ENCODE measurements around the gene HSD3B7. TPM values are rescaled to one million over a fixed set of nuclear protein-coding genes. Genes with fewer than 3 reads are reported as not detected.
A peak's percentile ranks its signal among the peaks of the same experiment; 100 is the strongest.

The HSD3B7 gene
- total RNA-seq, 1 donor from 2014 or later, result 2.9 TPM

DNA sequence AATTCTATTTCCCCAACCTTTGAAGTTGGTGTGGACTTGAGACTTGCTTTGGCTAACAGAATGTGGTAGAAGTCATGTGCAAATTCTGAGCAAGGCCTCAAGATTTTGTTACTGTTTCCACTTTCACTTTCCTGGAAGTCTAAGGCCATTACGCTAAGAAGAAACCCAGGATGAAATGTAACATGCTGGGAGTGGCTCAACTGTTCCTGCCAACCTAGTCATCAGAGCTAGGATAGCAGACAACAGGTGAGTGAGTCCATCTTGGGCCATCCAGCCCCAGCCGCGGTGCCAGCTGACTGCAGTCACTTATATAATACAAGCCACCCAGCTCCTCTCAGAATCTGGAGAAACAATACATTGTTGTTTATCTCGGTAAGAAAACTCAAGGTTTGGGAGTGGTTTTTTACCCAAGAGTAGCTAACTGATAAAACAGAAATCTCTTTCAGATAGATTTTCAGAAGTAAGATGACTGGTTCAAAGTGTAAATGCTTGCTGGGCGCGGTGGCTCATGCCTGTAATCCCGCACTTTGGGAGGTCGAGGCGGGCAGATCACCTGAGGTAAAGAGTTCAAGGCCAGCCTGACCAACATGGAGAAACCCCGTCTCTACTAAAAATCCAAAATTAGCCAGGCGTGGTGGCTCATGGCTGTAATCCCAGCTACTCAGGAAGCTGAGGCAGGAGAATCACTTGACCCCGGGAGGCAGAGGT lies 37.7 kb downstream of the HSD3B7 start:
- H3K36me3 Mint-ChIP-seq (ENCODE audit: low read depth), result no peaks in the 10 kb centered on the region
- H3K27ac Mint-ChIP-seq, result no peak overlapping the region
- intact Hi-C loops (cut with micrococcal nuclease), result no loop called here
- H3K4me1 Mint-ChIP-seq, result peaks cover 10% of the 10 kb centered on the region
- H3K9me3 Mint-ChIP-seq, result no peaks in the 10 kb centered on the region
- no peak overlapping the region for H3K4me3 Mint-ChIP-seq
- no peaks in the 10 kb centered on the region for H3K27me3 Mint-ChIP-seq
- no peak for DNase-seq

DNA sequence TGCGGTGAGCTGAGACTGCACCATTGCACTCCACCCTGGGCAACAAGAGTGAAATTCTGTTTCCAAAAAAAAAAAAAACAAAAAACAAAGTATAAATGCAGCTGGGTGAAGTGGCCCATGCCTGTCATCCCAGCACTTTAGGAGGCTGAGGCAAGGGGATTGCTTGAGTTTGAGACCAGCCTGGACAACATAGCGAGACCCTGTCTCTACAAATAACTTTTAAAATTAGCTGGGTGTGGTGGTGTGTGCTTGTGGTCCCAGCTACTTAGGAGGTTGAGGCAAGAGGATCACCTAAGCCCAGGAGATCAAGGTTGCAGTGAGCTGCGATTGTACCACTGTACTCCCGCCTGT lies 38.2 kb downstream of the HSD3B7 start:
- H3K4me3 Mint-ChIP-seq, result no peak overlapping the region
- no peaks in the 10 kb centered on the region for H3K36me3 Mint-ChIP-seq (ENCODE audit: low read depth)
- intact Hi-C loops (cut with micrococcal nuclease), result no loop called here
- no peak for DNase-seq
- no peak overlapping the region for H3K27ac Mint-ChIP-seq
- no peaks in the 10 kb centered on the region for H3K9me3 Mint-ChIP-seq
- H3K27me3 Mint-ChIP-seq, result no peaks in the 10 kb centered on the region
- peaks cover 10% of the 10 kb centered on the region for H3K4me1 Mint-ChIP-seq

DNA sequence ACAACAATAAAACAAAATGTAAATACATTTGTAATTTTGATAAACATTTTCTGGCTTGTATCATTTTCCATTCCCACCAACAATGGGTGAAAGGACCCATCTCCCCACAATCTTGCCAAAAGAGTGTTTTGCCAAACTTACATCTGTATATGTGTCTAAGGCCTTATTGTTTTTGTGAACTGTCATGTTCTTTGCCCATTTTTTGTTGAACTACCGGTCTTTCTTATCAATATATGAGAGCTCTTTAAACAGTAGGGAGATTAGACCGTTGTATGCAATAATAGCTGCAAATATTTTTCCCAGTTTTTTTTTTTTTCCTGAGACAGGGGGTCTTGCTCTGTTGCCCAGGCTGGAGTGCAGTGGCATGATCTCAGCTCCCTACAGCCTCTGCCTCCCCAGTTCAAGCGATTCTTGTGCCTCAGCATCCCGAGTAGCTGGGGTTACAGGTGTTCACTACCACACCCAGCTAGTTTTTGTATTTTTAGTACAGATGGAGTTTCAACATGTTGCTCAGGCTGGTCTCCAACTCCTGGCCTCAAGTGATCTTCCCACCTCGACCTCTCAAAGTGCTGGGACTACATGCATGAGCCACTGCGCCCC lies 38.7 kb downstream of the HSD3B7 start:
- H3K4me3 Mint-ChIP-seq, result no peak overlapping the region
- H3K4me1 Mint-ChIP-seq, result peaks cover 10% of the 10 kb centered on the region
- H3K9me3 Mint-ChIP-seq, result no peaks in the 10 kb centered on the region
- no peak overlapping the region for H3K27ac Mint-ChIP-seq
- H3K27me3 Mint-ChIP-seq, result no peaks in the 10 kb centered on the region
- no peaks in the 10 kb centered on the region for H3K36me3 Mint-ChIP-seq (ENCODE audit: low read depth)
- no peak for DNase-seq
- intact Hi-C loops (cut with micrococcal nuclease), result no loop called here

DNA sequence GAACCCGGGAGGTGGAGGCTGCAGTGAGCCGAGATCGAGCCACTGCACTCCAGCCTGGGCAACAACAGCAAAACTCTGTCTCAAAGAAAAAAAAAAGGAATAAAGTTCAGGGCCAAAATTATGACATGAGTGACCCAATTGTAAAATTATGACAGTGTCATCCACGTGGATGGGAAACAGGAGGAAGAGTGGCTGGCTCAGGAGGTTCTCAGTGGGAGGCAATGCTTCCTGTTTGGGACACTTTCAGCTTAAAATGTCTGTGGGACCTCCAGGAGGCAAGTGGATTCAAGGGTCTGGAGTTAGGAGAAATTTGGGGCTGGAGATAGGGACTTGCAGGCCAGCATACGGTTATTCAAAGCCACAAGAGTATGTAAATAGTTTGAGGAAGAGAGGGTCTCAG lies 40.3 kb downstream of the HSD3B7 start:
- H3K4me1 Mint-ChIP-seq, result peaks cover 10% of the 10 kb centered on the region
- no peak overlapping the region for H3K4me3 Mint-ChIP-seq
- peak overlapping the region; percentile 22 for H3K27ac Mint-ChIP-seq
- intact Hi-C loops (cut with micrococcal nuclease), result no loop called here
- no peaks in the 10 kb centered on the region for H3K36me3 Mint-ChIP-seq (ENCODE audit: low read depth)
- DNase-seq, result no peak
- H3K9me3 Mint-ChIP-seq, result no peaks in the 10 kb centered on the region
- H3K27me3 Mint-ChIP-seq, result no peaks in the 10 kb centered on the region

DNA sequence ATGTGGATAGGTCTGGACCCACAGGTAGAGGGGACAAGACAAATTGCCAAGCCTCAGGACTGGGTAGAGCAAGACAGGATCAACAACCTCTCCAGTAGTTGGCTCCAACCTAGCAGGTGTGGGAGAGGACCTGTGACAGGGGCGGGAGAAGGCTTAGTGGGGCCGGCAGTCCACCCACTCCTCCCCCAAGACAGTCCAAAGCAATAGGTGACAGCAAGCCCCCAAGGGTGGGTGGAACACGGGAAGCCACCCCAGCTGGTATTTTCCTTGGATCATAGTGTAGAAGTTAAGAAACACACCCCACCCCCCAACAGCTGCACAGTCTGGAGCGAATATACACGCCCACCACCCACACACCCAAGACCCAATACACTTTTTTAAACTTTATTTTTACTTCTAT lies 44.3 kb downstream of the HSD3B7 start:
- H3K4me3 Mint-ChIP-seq, result no peak overlapping the region
- intact Hi-C loops (cut with micrococcal nuclease), result no loop called here
- H3K9me3 Mint-ChIP-seq, result no peaks in the 10 kb centered on the region
- peaks cover 7% of the 10 kb centered on the region for H3K36me3 Mint-ChIP-seq (ENCODE audit: low read depth)
- no peak for DNase-seq
- H3K4me1 Mint-ChIP-seq, result peaks cover 12% of the 10 kb centered on the region
- no peak overlapping the region for H3K27ac Mint-ChIP-seq
- H3K27me3 Mint-ChIP-seq, result no peaks in the 10 kb centered on the region

DNA sequence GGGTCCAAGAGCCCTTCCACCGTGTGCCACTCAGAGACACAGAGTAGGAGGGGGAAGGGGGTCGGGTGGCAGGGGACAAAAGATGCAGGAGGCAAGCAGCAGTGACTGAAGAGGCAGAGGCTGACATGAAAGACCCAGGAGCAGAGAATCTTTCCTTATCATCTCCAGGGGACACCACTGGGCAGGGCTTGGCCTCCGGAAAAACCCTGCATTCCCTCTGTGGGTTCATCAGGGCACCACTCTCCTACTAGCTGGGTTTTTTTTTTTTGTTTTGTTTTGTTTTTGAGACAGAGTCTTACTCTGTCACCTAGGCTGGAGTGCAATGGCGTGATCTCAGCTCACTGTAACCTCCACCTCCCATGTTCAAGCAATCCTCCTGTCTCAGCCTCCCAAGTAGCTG lies 46.3 kb downstream of the HSD3B7 start:
- Mint-ChIP-seq H3K4me3 (no peak overlapping the region), H3K9me3 (no peaks in the 10 kb centered on the region), H3K4me1 (peaks cover 15% of the 10 kb centered on the region), H3K36me3 (ENCODE audit: low read depth) (peaks cover 14% of the 10 kb centered on the region), H3K27me3 (no peaks in the 10 kb centered on the region), H3K27ac (no peak overlapping the region)
- intact Hi-C loops (cut with micrococcal nuclease), result no loop called here
- DNase-seq, result no peak

DNA sequence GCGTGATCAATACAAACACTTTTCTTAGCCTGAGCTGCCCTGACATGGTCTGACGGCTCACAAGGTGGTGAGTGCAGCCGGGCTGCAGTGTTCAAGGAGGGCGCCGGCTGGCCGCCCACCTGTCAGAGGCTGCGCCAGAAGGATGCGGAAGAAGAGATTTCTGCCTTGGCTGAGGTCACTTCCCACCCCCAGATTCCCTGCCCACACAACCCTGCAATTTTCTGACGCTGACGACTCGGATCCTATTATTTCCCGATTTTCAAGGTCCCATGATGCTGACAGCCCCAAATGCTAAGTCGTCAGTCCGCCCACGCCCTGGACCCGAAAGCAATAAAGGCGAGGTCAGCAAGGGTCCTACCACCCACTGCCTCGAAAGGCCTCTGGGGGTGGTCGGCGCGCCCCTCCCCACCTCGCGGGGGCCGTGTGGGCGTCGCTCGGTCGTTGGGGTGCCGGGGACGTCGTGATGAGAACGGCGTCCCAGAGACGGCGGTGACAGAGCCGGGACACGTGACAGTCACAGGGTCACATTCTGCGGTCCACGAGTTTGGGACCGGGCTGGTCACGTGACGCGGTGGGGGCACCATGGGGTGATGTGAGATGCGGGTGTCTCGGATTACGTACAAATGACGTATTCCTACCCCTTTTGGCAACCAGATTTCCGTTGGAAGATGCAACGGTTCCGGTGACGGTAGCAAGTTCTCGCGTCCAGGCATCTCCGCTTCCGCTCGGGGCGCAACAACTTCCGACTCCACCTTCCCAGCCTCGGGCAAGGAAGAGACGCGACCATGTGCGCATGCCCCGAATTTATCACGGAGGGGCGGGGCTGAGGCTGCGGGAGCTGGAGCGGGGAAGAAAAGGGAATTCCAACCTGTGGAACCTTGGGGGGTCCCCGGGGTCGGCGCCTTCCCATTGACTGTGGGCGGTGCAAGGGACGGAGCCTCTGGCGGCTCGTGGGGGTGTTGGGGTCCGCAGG lies 48.0 kb downstream of the HSD3B7 start, which contains the start of gene STX4:
STX4 (plus strand) TSS at position 823 of the 973 bp plus-strand sequence. CDS start 248 bp downstream, outside the sequence.
- DNase-seq, result peak; percentile 99
- Mint-ChIP-seq H3K4me3 (peak within 1 kb of the TSS; percentile 93), H3K4me1 (peaks cover 15% of the 10 kb centered on the region), H3K9me3 (no peaks in the 10 kb centered on the region), H3K27ac (peak within 1 kb of the TSS; percentile 96), H3K36me3 (ENCODE audit: low read depth) (peaks cover 19% of the 10 kb centered on the region), H3K27me3 (no peaks in the 10 kb centered on the region)
- intact Hi-C loops (cut with micrococcal nuclease), result loop anchor here (1.0 to 2.0 kb wide), 11 partner anchors 41 to 426 kb away; partner anchors contain the start of genes ARMC5, BCKDK, CFAP119 and FBRS

DNA sequence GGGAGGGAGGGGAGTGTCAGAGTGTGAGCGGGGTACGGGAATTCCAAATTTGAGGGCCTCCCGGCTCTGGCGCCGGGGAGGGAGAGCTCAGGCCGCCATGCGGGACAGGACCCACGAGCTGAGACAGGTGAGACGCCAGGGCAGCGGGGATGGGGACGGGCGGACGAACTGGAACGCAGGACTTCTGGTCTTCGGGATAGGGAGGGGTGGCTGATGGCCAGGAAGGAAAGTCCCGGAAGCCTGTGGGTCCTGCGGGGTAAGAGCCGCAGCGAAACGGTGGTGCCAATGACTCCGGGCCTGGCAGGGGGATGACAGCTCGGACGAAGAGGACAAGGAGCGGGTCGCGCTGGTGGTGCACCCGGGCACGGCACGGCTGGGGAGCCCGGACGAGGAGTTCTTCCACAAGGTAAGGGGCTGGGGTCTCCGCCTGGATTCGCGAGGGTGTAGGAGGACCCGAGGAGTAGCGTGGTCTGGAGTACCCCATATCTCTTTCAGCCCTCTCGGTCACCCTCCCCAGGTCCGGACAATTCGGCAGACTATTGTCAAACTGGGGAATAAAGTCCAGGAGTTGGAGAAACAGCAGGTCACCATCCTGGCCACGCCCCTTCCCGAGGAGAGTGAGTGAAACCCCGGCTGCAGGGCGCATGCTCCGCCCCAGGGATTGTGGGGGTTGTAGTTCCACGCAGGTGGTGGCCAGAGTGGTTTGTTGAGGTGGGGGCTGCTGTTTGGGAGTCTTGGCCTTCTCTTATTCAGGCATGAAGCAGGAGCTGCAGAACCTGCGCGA lies 48.9 kb downstream of the HSD3B7 start:
- peaks cover 15% of the 10 kb centered on the region for H3K4me1 Mint-ChIP-seq
- peaks cover 24% of the 10 kb centered on the region for H3K36me3 Mint-ChIP-seq (ENCODE audit: low read depth)
- H3K27ac Mint-ChIP-seq, result peak overlapping the region; percentile 96
- no peaks in the 10 kb centered on the region for H3K27me3 Mint-ChIP-seq
- peak overlapping the region; percentile 93 for H3K4me3 Mint-ChIP-seq
- peak; percentile 96 for DNase-seq
- intact Hi-C loops (cut with micrococcal nuclease), result loop anchor here (1.0 to 2.0 kb wide), 12 partner anchors 37 to 425 kb away; partner anchors contain the start of genes ARMC5, BCKDK, CFAP119 and FBRS
- no peaks in the 10 kb centered on the region for H3K9me3 Mint-ChIP-seq

DNA sequence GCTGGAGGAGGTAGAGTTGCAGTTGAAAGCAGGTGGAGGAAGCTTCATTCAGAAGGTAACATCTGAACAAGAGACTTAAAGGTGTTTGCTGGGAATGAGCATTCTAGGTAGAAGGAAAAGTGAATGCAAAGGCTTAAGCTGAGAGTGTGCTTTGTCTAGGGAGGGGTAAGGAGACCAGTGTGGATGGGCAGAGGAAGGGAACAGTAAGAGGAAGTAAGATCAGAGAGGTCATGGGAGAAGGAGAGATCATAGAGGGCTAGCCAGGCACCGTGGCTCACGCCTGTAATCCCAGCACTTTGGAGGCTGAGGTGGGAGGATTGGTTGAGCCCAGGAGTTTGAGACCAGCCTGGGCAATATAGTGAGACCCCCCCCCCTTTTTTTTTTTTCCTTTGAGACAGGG lies 51.7 kb downstream of the HSD3B7 start:
- H3K27me3 Mint-ChIP-seq, result no peaks in the 10 kb centered on the region
- intact Hi-C loops (cut with micrococcal nuclease), result no loop called here
- H3K4me3 Mint-ChIP-seq, result no peak overlapping the region
- no peaks in the 10 kb centered on the region for H3K9me3 Mint-ChIP-seq
- DNase-seq, result no peak
- H3K4me1 Mint-ChIP-seq, result peaks cover 15% of the 10 kb centered on the region
- peaks cover 37% of the 10 kb centered on the region for H3K36me3 Mint-ChIP-seq (ENCODE audit: low read depth)
- no peak overlapping the region for H3K27ac Mint-ChIP-seq

Other genes starting within 250 kb of the HSD3B7 start
- 39.5 and 41.0 TPM in 2 replicates for gene PHKG2, start 236.8 kb upstream of the HSD3B7 start, total RNA-seq
- gene CFAP119, start 223.1 kb upstream of the HSD3B7 start, total RNA-seq, result 4.0 and 4.2 TPM in 2 replicates
- 95.4 and 100 TPM in 2 replicates for gene RNF40, start 222.9 kb upstream of the HSD3B7 start, total RNA-seq
- gene ZNF629, start 198.0 kb upstream of the HSD3B7 start, total RNA-seq, result 2.5 and 2.6 TPM in 2 replicates
- 23.9 and 24.5 TPM in 2 replicates for gene BCL7C, start 91.1 kb upstream of the HSD3B7 start, total RNA-seq
- 0.17 and 0.33 TPM in 2 replicates for gene CTF1, start 88.6 kb upstream of the HSD3B7 start, total RNA-seq
- 35.9 and 36.5 TPM in 2 replicates for gene FBXL19, start 61.6 kb upstream of the HSD3B7 start, total RNA-seq
- gene ORAI3, start 36.1 kb upstream of the HSD3B7 start, total RNA-seq, result 11.8 and 12.7 TPM in 2 replicates
- 30.7 and 31.5 TPM in 2 replicates for gene SETD1A, start 27.5 kb upstream of the HSD3B7 start, total RNA-seq
- 0.75 and 0.78 TPM in 2 replicates for gene STX1B, start 25.4 kb downstream of the HSD3B7 start, total RNA-seq
- 49.1 and 54.8 TPM in 2 replicates for gene STX4, start 48.4 kb downstream of the HSD3B7 start, total RNA-seq
- 15.6 and 15.9 TPM in 2 replicates for gene ZNF668, start 89.0 kb downstream of the HSD3B7 start, total RNA-seq
- gene ZNF646, start 89.2 kb downstream of the HSD3B7 start, total RNA-seq, result 21.1 and 23.3 TPM in 2 replicates
- 4.3 and 4.8 TPM in 2 replicates for gene PRSS53, start 103.7 kb downstream of the HSD3B7 start, total RNA-seq
- 56.2 and 59.1 TPM in 2 replicates for gene VKORC1, start 109.6 kb downstream of the HSD3B7 start, total RNA-seq
- 44.3 and 44.9 TPM in 2 replicates for gene BCKDK, start 123.2 kb downstream of the HSD3B7 start, total RNA-seq
- gene KAT8, start 132.5 kb downstream of the HSD3B7 start, total RNA-seq, result 56.9 and 63.3 TPM in 2 replicates
- gene PRSS8, start 150.5 kb downstream of the HSD3B7 start, total RNA-seq, result not detected in 2 replicates
- gene PRSS36, start 164.9 kb downstream of the HSD3B7 start, total RNA-seq, result 0.33 and 0.59 TPM in 2 replicates
- 936 and 955 TPM in 2 replicates for gene FUS, start 194.9 kb downstream of the HSD3B7 start, total RNA-seq
- 15.6 and 17.1 TPM in 2 replicates for gene PYCARD, start 217.6 kb downstream of the HSD3B7 start, total RNA-seq
- gene TRIM72, start 228.9 kb downstream of the HSD3B7 start, total RNA-seq, result 0.05 and 0.09 TPM in 2 replicates
- not detected in 2 replicates for gene PYDC1, start 231.9 kb downstream of the HSD3B7 start, total RNA-seq